GM18498 (cell line): ENCODE results near the gene UBE2I.
A peak's percentile ranks its signal among the peaks of the same experiment; 100 is the strongest.
"Not testable (repeated sequence)": the region's sequence is repeated elsewhere in the genome, so short reads cannot be mapped to it uniquely, and the experiment has no call there.

Experiments
- ATAC-seq: cut with Tn5 transposase; IDR thresholded peaks from one replicate; pipeline ENCODE4 v1.9.1; 2021; ENCODE audit warnings: mild to moderate bottlenecking, moderate library complexity; ENCODE audit not compliant: unreplicated experiment

Gene UBE2I

DNA sequence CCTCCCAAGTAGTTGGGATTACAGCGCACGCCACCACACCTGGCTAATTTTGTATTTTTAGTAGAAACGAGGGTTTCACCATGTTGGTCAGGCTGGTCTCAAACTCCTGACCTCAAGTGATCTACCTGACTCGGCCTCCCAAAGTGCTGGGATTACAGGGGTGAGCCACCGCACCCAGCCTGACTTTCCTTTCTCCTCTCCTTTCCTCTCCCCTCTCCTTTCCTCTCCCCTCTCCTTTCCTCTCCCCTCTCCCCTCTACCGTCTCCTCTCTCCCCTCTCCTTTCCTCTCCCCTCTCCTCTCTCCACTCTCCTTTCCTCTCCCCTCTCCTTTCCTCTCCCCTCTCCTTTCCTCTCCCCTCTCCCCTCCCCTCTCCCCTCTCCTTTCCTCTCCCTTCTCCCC lies 17.2 kb upstream of the UBE2I start:
- ATAC-seq, result not testable (repeated sequence)

GRCh38 chr16:1292808-1293207 lies 16.6 kb upstream of the UBE2I start:
- not testable (repeated sequence) for ATAC-seq

GRCh38 chr16:1293921-1294656 lies 15.3 kb upstream of the UBE2I start:
- ATAC-seq, result no peak

DNA sequence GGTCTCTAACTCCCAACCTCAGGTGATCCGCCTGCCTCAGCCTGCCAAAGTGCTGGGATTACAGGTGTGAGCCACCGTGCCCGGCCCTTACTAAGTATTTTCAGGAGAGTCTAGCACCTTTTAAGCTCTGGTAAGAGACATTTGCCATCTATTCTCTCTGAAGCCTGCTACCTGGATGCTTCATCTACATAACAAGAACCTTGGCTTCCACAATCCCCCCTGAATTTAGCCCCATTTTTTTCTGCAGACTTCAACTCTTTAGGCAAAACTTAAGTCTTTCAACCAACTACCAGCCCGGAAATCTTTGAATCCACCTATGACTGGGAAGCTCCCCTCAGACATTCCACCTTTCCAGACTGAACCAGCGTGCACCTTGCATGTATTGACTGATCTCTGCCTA lies 14.0 kb upstream of the UBE2I start:
- ATAC-seq, result no peak

DNA sequence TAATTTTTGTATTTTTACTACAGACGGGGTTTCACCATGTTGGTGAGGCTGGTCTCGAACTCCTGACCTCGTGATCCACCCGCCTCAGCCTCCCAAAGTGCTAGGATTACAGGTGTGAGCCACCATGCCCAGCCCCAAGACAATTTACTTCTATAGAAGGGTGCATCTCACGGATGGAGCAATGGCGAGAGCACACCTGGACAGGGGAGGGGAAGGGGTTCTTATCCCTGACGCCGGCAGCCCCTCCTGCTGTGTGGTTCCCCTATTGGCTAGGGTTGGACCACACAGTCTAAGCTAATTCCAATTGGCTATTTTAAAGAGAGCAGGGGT lies 12.8 kb upstream of the UBE2I start:
- ATAC-seq, result not testable (repeated sequence)

- ATAC-seq, result no peak
These were observed 12.3 kb upstream of the UBE2I start for GRCh38 chr16:1297018-1297696.

DNA sequence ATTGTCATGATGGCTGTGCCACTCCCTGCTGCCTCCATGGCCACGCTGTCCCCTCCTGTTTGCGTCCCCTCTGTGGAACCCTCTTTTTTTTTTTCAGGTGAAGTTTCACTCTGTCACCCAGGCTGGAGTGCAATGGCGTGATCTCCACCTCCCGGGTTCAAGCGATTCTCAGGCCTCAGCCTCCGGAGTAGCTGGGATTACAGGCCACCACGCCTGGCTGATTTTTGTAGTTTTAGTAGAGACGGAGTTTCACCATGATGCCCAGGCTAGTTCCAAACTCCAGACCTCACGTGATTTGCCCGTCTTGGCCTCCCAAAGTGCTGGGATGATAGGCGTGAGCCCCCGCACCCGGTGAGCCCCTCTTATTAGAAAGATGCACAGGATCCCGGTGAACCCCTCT lies 11.0 kb upstream of the UBE2I start:
- no peak for ATAC-seq

DNA sequence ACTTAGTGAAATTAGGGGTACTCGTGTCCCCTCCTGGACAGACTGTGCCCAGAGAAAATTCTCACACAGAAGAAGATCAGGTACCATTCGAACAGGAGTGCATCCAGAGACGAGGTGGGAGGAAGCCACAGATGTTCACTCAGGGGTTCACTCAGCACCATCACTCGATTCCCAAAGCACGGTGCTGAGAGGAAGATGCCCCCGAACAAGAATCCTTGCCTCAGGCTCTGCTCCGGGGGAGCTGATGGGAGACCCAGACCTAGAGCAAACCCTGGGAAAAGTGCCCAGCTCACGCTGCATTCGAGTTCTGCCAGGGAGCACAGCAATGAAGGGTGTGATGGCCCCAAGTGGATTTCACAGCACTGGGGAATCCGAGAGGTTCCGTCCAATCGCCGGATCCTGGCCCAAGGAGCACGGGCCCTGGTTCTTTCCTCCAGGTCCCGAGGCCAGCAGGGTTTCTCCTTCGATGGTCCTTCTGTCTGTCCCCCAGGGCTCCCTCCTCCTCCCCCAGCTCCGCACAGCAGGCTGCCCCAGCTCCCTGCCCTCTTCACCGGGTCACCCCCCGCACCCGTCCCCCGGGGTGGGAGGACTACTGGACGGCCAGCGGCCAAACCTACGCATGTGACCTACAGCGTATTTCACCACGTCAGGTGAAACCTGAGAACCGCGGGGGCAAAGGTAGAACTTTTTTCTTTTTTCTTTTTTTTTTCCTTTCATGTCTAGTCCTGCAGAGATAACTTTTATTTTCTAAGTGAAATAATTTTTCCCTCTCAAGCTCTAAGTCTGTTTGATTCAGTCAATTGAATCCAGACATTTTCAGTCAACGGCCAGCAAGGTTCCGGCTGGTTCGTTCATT lies 10.2 kb upstream of the UBE2I start:
- no peak for ATAC-seq

DNA sequence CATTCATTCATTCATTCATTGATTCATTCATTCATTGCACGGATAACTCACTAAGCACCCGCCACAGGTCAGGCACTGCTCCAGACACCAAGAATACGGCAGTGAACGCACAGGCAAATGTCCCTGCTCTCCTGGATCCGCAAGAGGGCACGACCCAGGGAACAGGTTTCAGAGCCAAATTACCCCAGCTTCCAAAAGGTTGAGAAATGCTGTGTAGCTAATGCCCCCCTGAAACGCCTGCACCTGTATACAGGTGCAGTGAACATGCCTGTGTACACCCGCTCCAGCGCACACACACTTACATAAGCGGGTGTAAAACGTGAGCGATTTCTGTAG lies 9.6 kb upstream of the UBE2I start:
- ATAC-seq, result no peak

GRCh38 chr16:1300664-1301476 lies 8.6 kb upstream of the UBE2I start:
- ATAC-seq, result no peak

GRCh38 chr16:1301562-1301961 lies 7.9 kb upstream of the UBE2I start:
- no peak for ATAC-seq

GRCh38 chr16:1305823-1306222 lies 3.6 kb upstream of the UBE2I start:
- no peak for ATAC-seq

DNA sequence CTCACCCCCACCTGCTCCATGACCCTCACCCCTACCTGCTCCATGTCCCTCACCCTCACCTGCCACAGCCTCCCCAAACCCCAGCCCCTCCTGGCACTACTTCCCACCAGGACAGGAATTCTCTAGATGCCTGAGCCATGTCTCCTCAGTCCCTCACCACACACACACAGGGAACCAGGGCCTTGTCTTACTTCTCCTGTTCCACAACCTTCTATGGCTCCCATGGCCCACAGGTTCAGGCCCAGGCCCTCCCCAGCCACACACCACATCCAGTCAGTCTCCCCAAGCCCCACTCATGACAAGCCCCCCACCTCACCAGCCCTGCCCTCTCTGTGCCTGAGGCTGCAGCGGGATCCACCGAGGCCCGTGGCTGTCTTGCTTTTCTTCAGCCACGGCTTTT lies 3.1 kb upstream of the UBE2I start:
- ATAC-seq, result no peak

- peak; percentile 20 for ATAC-seq
These were observed 1.1 kb upstream of the UBE2I start for GRCh38 chr16:1308036-1308976.

GRCh38 chr16:1309888-1310831 lies 724 bp downstream of the UBE2I start:
- peak; percentile 15 for ATAC-seq

- no peak for ATAC-seq
These were observed 1.4 kb downstream of the UBE2I start for GRCh38 chr16:1310832-1311200.

GRCh38 chr16:1311212-1311737 lies 1.8 kb downstream of the UBE2I start:
- ATAC-seq, result no peak

- ATAC-seq, result no peak
These were observed 2.5 kb downstream of the UBE2I start for GRCh38 chr16:1311738-1312466.
